Gastrocnemius medialis (tissue), 4 donors: ENCODE data around the gene EEFSEC. TPM values are rescaled to one million over a fixed set of nuclear protein-coding genes. Genes with fewer than 3 reads are reported as not detected.

Experiments
- ATAC-seq, 2 donors: fragments of 150-250 bp; one replicate each; pipeline ENCODE4 v1.9.1; 2016
- DNase-seq, 2 donors: peaks; one replicate each; pipeline ENCODE4 v3.0.0-alpha.2; 2019
- H3K27ac ChIP-seq, 4 donors: fragments of 200-600 bp; sonication (generic); 1 replicate in 1 of 4; 2 replicates in 3 of 4; pipeline ENCODE4 v1.5.1; 2016 to 2018; ENCODE audit warnings: mild to moderate bottlenecking in 2 of 4, moderate library complexity in 1 of 4
- H3K27me3 ChIP-seq, 3 donors: fragments of 200-600 bp; sonication (generic) in 2 of 3; 1 replicate in 1 of 3; 2 replicates in 2 of 3; pipeline versions ENCODE4 v1.5.1 to v1.6.0; 2016 to 2019; ENCODE audit warnings: mild to moderate bottlenecking in 1 of 3, moderate library complexity in 1 of 3
- H3K36me3 ChIP-seq, 2 donors: fragments of 200-600 bp; sonication (generic) in 1 of 2; one replicate each; pipeline ENCODE4 v1.5.1; 2017 to 2018
- H3K4me1 ChIP-seq, 2 donors: fragments of 200-600 bp; sonication (generic) in 1 of 2; one replicate each; pipeline ENCODE4 v1.5.1; 2016 to 2017; ENCODE audit warnings: mild to moderate bottlenecking in 2 of 2
- H3K4me3 ChIP-seq, 4 donors: fragments of 200-600 bp; sonication (generic) in 3 of 4; 1 replicate in 1 of 4; 2 replicates in 3 of 4; pipeline ENCODE4 v1.5.1; 2016 to 2019; ENCODE audit warnings: mild to moderate bottlenecking in 2 of 4
- H3K9me3 ChIP-seq, 3 donors: fragments of 200-600 bp; sonication (generic) in 2 of 3; 1 replicate in 1 of 3; 2 replicates in 2 of 3; pipeline ENCODE4 v1.5.1; 2016 to 2019
- CTCF ChIP-seq, 5 experiments: fragments of 450-650 bp in 3 of 5; fragments of 200-600 bp in 2 of 5; sonication (generic) in 2 of 5; IDR thresholded peaks in 4 of 5; conservative IDR thresholded peaks in 1 of 5; 1 replicate in 4 of 5; 2 replicates in 1 of 5; pipeline ENCODE4 v1.5.1; 2016 to 2019; ENCODE audit warnings: antibody characterized with exemption in 5 of 5, mild to moderate bottlenecking in 3 of 5, moderate library complexity in 3 of 5
- POLR2A ChIP-seq, 2 donors: fragments of 450-650 bp; IDR thresholded peaks; one replicate each; pipeline ENCODE4 v1.6.1; 2017; ENCODE audit warnings: antibody characterized with exemption in 2 of 2, mild to moderate bottlenecking in 2 of 2, moderate library complexity in 2 of 2
- in situ Hi-C, 4 donors: fragments of 200-750 bp; cut with MboI; loops; one replicate each; pipeline versions ENCODE4 v1.15.0 to v1.8.0; 2017; ENCODE audit warnings: low sequenced_read_pairs in 4 of 4
- intact Hi-C: fragments of 100-400 bp; cut with DNase I; formaldehyde crosslinking; loops from one replicate; pipeline ENCODE4 v1.15.1; 2023; ENCODE audit warnings: low total_unique reads
- total RNA-seq, 4 donors: library from RNA; depleted of rRNA; stranded (reverse); fragments of >200 nt; gene quantifications; one replicate each; pipeline versions ENCODE4 v1.1.0 to v1.2.3, GENCODE V29; 2016

Gene EEFSEC
- total RNA-seq, 4 donors from 2014 or later: 21.0 to 29.4 (median 23.4) TPM

GRCh38 chr3:128262457-128262856 lies 109.2 kb downstream of the EEFSEC start:
- H3K9me3 ChIP-seq: no peaks in the 10 kb centered on the region
- H3K27me3 ChIP-seq: no peaks in the 10 kb centered on the region
- ATAC-seq (no peak), DNase-seq (no peak)
- H3K27ac ChIP-seq: no peak overlapping the region
- no peak for TF ChIP-seq CTCF (IDR thresholded peaks at IDR 0.05 in 4 of 5, conservative IDR thresholded peaks at IDR 0.05 in 1 of 5)
- no peak for TF ChIP-seq POLR2A (IDR thresholded peaks at IDR 0.05)
- no peaks in the 10 kb centered on the region for H3K4me1 ChIP-seq
- in situ Hi-C loops (no loop called here), intact Hi-C loops (no loop called here)
- peaks cover 0 to 6% of the 10 kb centered on the region in 2 donors for H3K36me3 ChIP-seq
- H3K4me3 ChIP-seq: no peak overlapping the region

GRCh38 chr3:128263118-128263517 lies 109.8 kb downstream of the EEFSEC start:
- no peaks in the 10 kb centered on the region for H3K9me3 ChIP-seq
- H3K27me3 ChIP-seq: no peaks in the 10 kb centered on the region
- no peak for TF ChIP-seq CTCF (IDR thresholded peaks at IDR 0.05 in 4 of 5, conservative IDR thresholded peaks at IDR 0.05 in 1 of 5)
- no peak for TF ChIP-seq POLR2A (IDR thresholded peaks at IDR 0.05)
- no peak overlapping the region for H3K4me3 ChIP-seq
- DNase-seq (no peak), ATAC-seq (no peak)
- H3K4me1 ChIP-seq: no peaks in the 10 kb centered on the region
- H3K36me3 ChIP-seq: peaks cover 0 to 6% of the 10 kb centered on the region in 2 donors
- intact Hi-C loops (no loop called here), in situ Hi-C loops (no loop called here)
- no peak overlapping the region for H3K27ac ChIP-seq

- intact Hi-C loops (no loop called here), in situ Hi-C loops (no loop called here)
- H3K27ac ChIP-seq: no peak overlapping the region
- no peaks in the 10 kb centered on the region for H3K4me1 ChIP-seq
- H3K4me3 ChIP-seq: no peak overlapping the region
- ATAC-seq (no peak), DNase-seq (no peak)
- H3K9me3 ChIP-seq: no peaks in the 10 kb centered on the region
- no peak for TF ChIP-seq POLR2A (IDR thresholded peaks at IDR 0.05)
- no peak for TF ChIP-seq CTCF (IDR thresholded peaks at IDR 0.05 in 4 of 5, conservative IDR thresholded peaks at IDR 0.05 in 1 of 5)
- peaks cover 0 to 6% of the 10 kb centered on the region in 2 donors for H3K36me3 ChIP-seq
- no peaks in the 10 kb centered on the region for H3K27me3 ChIP-seq
Measured at GRCh38 chr3:128263946-128264345, 110.7 kb downstream of the EEFSEC start.

- DNase-seq (no peak), ATAC-seq (no peak)
- Histone ChIP-seq H3K4me1 (no peaks in the 10 kb centered on the region), H3K36me3 (peaks cover 0 to 6% of the 10 kb centered on the region in 2 donors), H3K4me3 (no peak overlapping the region), H3K27me3 (no peaks in the 10 kb centered on the region), H3K9me3 (no peaks in the 10 kb centered on the region), H3K27ac (no peak overlapping the region)
- in situ Hi-C loops: no loop called here
- intact Hi-C loops: no loop called here
- TF ChIP-seq POLR2A (IDR thresholded peaks at IDR 0.05) (no peak), CTCF (IDR thresholded peaks at IDR 0.05 in 4 of 5, conservative IDR thresholded peaks at IDR 0.05 in 1 of 5) (no peak)
Measured at GRCh38 chr3:128266453-128266852, 113.2 kb downstream of the EEFSEC start.

GRCh38 chr3:128267541-128267940 lies 114.3 kb downstream of the EEFSEC start:
- no peaks in the 10 kb centered on the region for H3K27me3 ChIP-seq
- in situ Hi-C loops (no loop called here), intact Hi-C loops (no loop called here)
- ATAC-seq: no peak
- no peaks in the 10 kb centered on the region for H3K9me3 ChIP-seq
- H3K4me1 ChIP-seq: no peaks in the 10 kb centered on the region
- H3K4me3 ChIP-seq: no peak overlapping the region
- no peaks in the 10 kb centered on the region for H3K36me3 ChIP-seq
- DNase-seq: no peak
- no peak overlapping the region for H3K27ac ChIP-seq
- TF ChIP-seq POLR2A (IDR thresholded peaks at IDR 0.05): no peak
- TF ChIP-seq CTCF (IDR thresholded peaks at IDR 0.05 in 4 of 5, conservative IDR thresholded peaks at IDR 0.05 in 1 of 5): no peak
